ENCODE measurements around the gene SNX25. TPM values are rescaled to one million over a fixed set of nuclear protein-coding genes. Genes with fewer than 3 reads are reported as not detected.

Gene SNX25
- total and polyA plus RNA-seq, 2 of the 13 experiments (the other 11 are each of a cell fraction or from before 2014, with no cell fraction given): 23.4 to 23.5 TPM

- TF ChIP-seq, protein P1, sequence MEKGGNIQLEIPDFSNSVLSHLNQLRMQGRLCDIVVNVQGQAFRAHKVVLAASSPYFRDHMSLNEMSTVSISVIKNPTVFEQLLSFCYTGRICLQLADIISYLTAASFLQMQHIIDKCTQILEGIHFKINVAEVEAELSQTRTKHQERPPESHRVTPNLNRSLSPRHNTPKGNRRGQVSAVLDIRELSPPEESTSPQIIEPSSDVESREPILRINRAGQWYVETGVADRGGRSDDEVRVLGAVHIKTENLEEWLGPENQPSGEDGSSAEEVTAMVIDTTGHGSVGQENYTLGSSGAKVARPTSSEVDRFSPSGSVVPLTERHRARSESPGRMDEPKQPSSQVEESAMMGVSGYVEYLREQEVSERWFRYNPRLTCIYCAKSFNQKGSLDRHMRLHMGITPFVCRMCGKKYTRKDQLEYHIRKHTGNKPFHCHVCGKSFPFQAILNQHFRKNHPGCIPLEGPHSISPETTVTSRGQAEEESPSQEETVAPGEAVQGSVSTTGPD (CRISPR knock-in tag; IDR thresholded peaks at IDR 0.05): 0 out of 2 replicates have a peak, but pooled peaks have one; percentile 10
- TF ChIP-seq ZNF251 (CRISPR knock-in tag; IDR thresholded peaks at IDR 0.05): no peak
- TF ChIP-seq, protein P2, sequence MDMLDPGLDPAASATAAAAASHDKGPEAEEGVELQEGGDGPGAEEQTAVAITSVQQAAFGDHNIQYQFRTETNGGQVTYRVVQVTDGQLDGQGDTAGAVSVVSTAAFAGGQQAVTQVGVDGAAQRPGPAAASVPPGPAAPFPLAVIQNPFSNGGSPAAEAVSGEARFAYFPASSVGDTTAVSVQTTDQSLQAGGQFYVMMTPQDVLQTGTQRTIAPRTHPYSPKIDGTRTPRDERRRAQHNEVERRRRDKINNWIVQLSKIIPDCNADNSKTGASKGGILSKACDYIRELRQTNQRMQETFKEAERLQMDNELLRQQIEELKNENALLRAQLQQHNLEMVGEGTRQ (IDR thresholded peaks at IDR 0.05; ENCODE audit: low read depth, low read length): no peak
- TF ChIP-seq, protein P2 (CRISPR knock-in tag; IDR thresholded peaks at IDR 0.05; ENCODE audit: borderline replicate concordance): no peak
- no peak for TF ChIP-seq POLR2AphosphoS2 (IDR thresholded peaks at IDR 0.05; ENCODE audit: low read depth, low read length)
- 0 out of 2 replicates have a peak, but pooled peaks have one; percentile 47 for TF ChIP-seq KDM1A (CRISPR knock-in tag; IDR thresholded peaks at IDR 0.05)
- TF ChIP-seq ZNF337 (CRISPR knock-in tag; IDR thresholded peaks at IDR 0.05; ENCODE audit: borderline replicate concordance, low read depth): no peak
- no peak for TF ChIP-seq RARG (CRISPR knock-in tag; IDR thresholded peaks at IDR 0.05; ENCODE audit: low read depth)
- TF ChIP-seq, protein P3, sequence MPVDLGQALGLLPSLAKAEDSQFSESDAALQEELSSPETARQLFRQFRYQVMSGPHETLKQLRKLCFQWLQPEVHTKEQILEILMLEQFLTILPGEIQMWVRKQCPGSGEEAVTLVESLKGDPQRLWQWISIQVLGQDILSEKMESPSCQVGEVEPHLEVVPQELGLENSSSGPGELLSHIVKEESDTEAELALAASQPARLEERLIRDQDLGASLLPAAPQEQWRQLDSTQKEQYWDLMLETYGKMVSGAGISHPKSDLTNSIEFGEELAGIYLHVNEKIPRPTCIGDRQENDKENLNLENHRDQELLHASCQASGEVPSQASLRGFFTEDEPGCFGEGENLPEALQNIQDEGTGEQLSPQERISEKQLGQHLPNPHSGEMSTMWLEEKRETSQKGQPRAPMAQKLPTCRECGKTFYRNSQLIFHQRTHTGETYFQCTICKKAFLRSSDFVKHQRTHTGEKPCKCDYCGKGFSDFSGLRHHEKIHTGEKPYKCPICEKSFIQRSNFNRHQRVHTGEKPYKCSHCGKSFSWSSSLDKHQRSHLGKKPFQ (CRISPR knock-in tag; IDR thresholded peaks at IDR 0.05; ENCODE audit: insufficient replicate concordance): no peak
- TF ChIP-seq FLYWCH1 (CRISPR knock-in tag; IDR thresholded peaks at IDR 0.05): no peak
- TF ChIP-seq GABPA (IDR thresholded peaks at IDR 0.05; ENCODE audit: low read depth, low read length): no peak
- 0 out of 2 replicates have a peak, but pooled peaks have one; percentile 10 for TF ChIP-seq GABPA (CRISPR knock-in tag; IDR thresholded peaks at IDR 0.05; ENCODE audit: low read depth)
- no peak for TF ChIP-seq TBX2 (CRISPR knock-in tag; IDR thresholded peaks at IDR 0.05; ENCODE audit: borderline replicate concordance)
- TF ChIP-seq, protein P4, sequence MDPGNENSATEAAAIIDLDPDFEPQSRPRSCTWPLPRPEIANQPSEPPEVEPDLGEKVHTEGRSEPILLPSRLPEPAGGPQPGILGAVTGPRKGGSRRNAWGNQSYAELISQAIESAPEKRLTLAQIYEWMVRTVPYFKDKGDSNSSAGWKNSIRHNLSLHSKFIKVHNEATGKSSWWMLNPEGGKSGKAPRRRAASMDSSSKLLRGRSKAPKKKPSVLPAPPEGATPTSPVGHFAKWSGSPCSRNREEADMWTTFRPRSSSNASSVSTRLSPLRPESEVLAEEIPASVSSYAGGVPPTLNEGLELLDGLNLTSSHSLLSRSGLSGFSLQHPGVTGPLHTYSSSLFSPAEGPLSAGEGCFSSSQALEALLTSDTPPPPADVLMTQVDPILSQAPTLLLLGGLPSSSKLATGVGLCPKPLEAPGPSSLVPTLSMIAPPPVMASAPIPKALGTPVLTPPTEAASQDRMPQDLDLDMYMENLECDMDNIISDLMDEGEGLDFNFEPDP (CRISPR knock-in tag; conservative IDR thresholded peaks at IDR 0.05): no peak
- no peak for TF ChIP-seq HMG20A (CRISPR knock-in tag; IDR thresholded peaks at IDR 0.05; ENCODE audit: borderline replicate concordance)
- no peak for TF ChIP-seq PATZ1 (CRISPR knock-in tag; IDR thresholded peaks at IDR 0.05)
Observed at GRCh38 chr4:185202984-185203485, 6.4 kb upstream of the SNX25 start (continued).
